NT2/D1 (cell line): ENCODE results near the gene C5orf34.
"Not testable (repeated sequence)": the region's sequence is repeated elsewhere in the genome, so short reads cannot be mapped to it uniquely, and the experiment has no call there.

Experiments
- DNase-seq: peaks from one replicate; pipeline ENCODE4 v3.0.0-alpha.2; 2011; ENCODE audit warnings: low read depth, low spot score
- H3K27me3 ChIP-seq: 2 replicates; pipeline ENCODE4 v1.6.0; 2011; ENCODE audit warnings: mild to moderate bottlenecking; ENCODE audit not compliant: insufficient read length, insufficient read depth
- H3K36me3 ChIP-seq: 2 replicates; pipeline ENCODE4 v1.6.1; 2011; ENCODE audit warnings: mild to moderate bottlenecking, low read length, mixed read lengths; ENCODE audit not compliant: insufficient read depth, insufficient read length
- H3K4me1 ChIP-seq: 2 replicates; pipeline ENCODE4 v1.5.1; 2011; ENCODE audit not compliant: insufficient read depth, insufficient read length
- H3K4me3 ChIP-seq: 2 replicates; pipeline ENCODE4 v1.5.1; 2011; ENCODE audit warnings: low read depth; ENCODE audit not compliant: insufficient read length
- H3K9ac ChIP-seq: 2 replicates; pipeline ENCODE4 v1.6.0; 2011; ENCODE audit warnings: low read depth; ENCODE audit not compliant: insufficient read length
- H3K9me3 ChIP-seq: 2 replicates; pipeline ENCODE4 v1.5.1; 2011; ENCODE audit warnings: mild to moderate bottlenecking, low read length; ENCODE audit not compliant: insufficient read depth
- SUZ12 ChIP-seq: IDR thresholded peaks from 2 replicates; pipeline ENCODE4 v1.6.1; 2011; ENCODE audit not compliant: insufficient read length, insufficient read depth; ENCODE audit errors: extremely low read depth
- YY1 ChIP-seq: IDR thresholded peaks from 2 replicates; pipeline ENCODE4 v1.6.1; 2011; ENCODE audit not compliant: insufficient read length, insufficient read depth
- ZNF274 ChIP-seq: IDR thresholded peaks from 2 replicates; pipeline ENCODE4 v1.6.1; 2011; ENCODE audit warnings: mild to moderate bottlenecking, low read depth, low read length

The C5orf34 gene

GRCh38 chr5:43461066-43461465 lies 53.9 kb downstream of the C5orf34 start:
- H3K4me3 ChIP-seq = no peak overlapping the region
- no peaks in the 10 kb centered on the region for H3K27me3 ChIP-seq
- peaks cover 9% of the 10 kb centered on the region for H3K9me3 ChIP-seq
- no peaks in the 10 kb centered on the region for H3K36me3 ChIP-seq
- H3K9ac ChIP-seq = no peak overlapping the region
- no peak for DNase-seq
- no peaks in the 10 kb centered on the region for H3K4me1 ChIP-seq
- TF ChIP-seq YY1 (no peak), ZNF274 (no peak), SUZ12 (no peak)

GRCh38 chr5:43456556-43456955 lies 58.4 kb downstream of the C5orf34 start:
- H3K36me3 ChIP-seq = no peaks in the 10 kb centered on the region
- no peak for TF ChIP-seq ZNF274
- no peak for TF ChIP-seq YY1
- TF ChIP-seq SUZ12 = no peak
- no peak overlapping the region for H3K9ac ChIP-seq
- H3K27me3 ChIP-seq = no peaks in the 10 kb centered on the region
- H3K4me1 ChIP-seq = no peaks in the 10 kb centered on the region
- no peak overlapping the region for H3K4me3 ChIP-seq
- DNase-seq = no peak
- peaks cover 9% of the 10 kb centered on the region for H3K9me3 ChIP-seq

- not testable (repeated sequence) for H3K9ac ChIP-seq, H3K36me3 ChIP-seq, H3K4me3 ChIP-seq, H3K27me3 ChIP-seq, H3K9me3 ChIP-seq, DNase-seq, H3K4me1 ChIP-seq
Observed at GRCh38 chr5:43441575-43441974, 73.4 kb downstream of the C5orf34 start.

GRCh38 chr5:43437062-43437660 lies 77.8 kb downstream of the C5orf34 start:
- no peak for DNase-seq
- Histone ChIP-seq H3K27me3 (no peaks in the 10 kb centered on the region), H3K9ac (no peak overlapping the region), H3K4me1 (no peaks in the 10 kb centered on the region), H3K4me3 (no peak overlapping the region), H3K36me3 (no peaks in the 10 kb centered on the region), H3K9me3 (no peaks in the 10 kb centered on the region)
- TF ChIP-seq YY1 (no peak), ZNF274 (no peak), SUZ12 (no peak)
